ENCODE data around the gene IFIT2.

IFIT2 gene

GRCh38 chr10:89297356-89297755 is 4.5 kb upstream of the IFIT2 start:
- TF ChIP-seq CTCF (IDR thresholded peaks at IDR 0.05; ENCODE audit: insufficient read depth, low read length, missing control alignments), result no peak
- no peak for DNase-seq (ENCODE audit: low read depth, low spot score)
- ChIA-PET POLR2A (no interaction called here), CTCF (no interaction called here)
- no peak overlapping the region for H3K4me3 ChIP-seq (ENCODE audit: low read depth, low read length)

- no peak for TF ChIP-seq CTCF (IDR thresholded peaks at IDR 0.05; ENCODE audit: insufficient read depth, low read length, missing control alignments)
- ChIA-PET POLR2A (no interaction called here), CTCF (no interaction called here)
- H3K4me3 ChIP-seq (ENCODE audit: low read depth, low read length), result no peak overlapping the region
- DNase-seq (ENCODE audit: low read depth, low spot score), result no peak
Measured at GRCh38 chr10:89297791-89298190, 4.1 kb upstream of the IFIT2 start.

GRCh38 chr10:89299031-89299430 is 2.8 kb upstream of the IFIT2 start:
- ChIA-PET CTCF (no interaction called here), POLR2A (no interaction called here)
- no peak for DNase-seq (ENCODE audit: low read depth, low spot score)
- H3K4me3 ChIP-seq (ENCODE audit: low read depth, low read length), result no peak overlapping the region
- no peak for TF ChIP-seq CTCF (IDR thresholded peaks at IDR 0.05; ENCODE audit: insufficient read depth, low read length, missing control alignments)

- H3K4me3 ChIP-seq (ENCODE audit: low read depth, low read length), result peak overlapping the region; percentile 55
- ChIA-PET POLR2A (no interaction called here), CTCF (interaction anchor here (3.1 kb wide), 1 partner anchor 69 kb away, joined by 15 read pairs; no protein-coding TSS in a partner anchor)
- no peak for DNase-seq (ENCODE audit: low read depth, low spot score)
- no peak for TF ChIP-seq CTCF (IDR thresholded peaks at IDR 0.05; ENCODE audit: insufficient read depth, low read length, missing control alignments)
Measured at GRCh38 chr10:89301232-89301631, 614 bp upstream of the IFIT2 start.

- ChIA-PET POLR2A (interaction anchor here (0.9 kb wide), 1 partner anchor 50 kb away, joined by 3 read pairs; no protein-coding TSS in a partner anchor), CTCF (interaction anchor here (3.1 kb wide), 1 partner anchor 67 kb away, joined by 15 read pairs; no protein-coding TSS in a partner anchor)
- TF ChIP-seq CTCF (IDR thresholded peaks at IDR 0.05; ENCODE audit: insufficient read depth, low read length, missing control alignments), result no peak
- no peak for DNase-seq (ENCODE audit: low read depth, low spot score)
- H3K4me3 ChIP-seq (ENCODE audit: low read depth, low read length), result peak overlapping the region; percentile 55; the same call in 1 of the 2 replicates
Measured at GRCh38 chr10:89302625-89303024, 779 bp downstream of the IFIT2 start.

GRCh38 chr10:89303161-89303560 is 1.3 kb downstream of the IFIT2 start:
- TF ChIP-seq CTCF (IDR thresholded peaks at IDR 0.05; ENCODE audit: insufficient read depth, low read length, missing control alignments), result no peak
- ChIA-PET POLR2A (interaction anchor here (1.2 kb wide), 1 partner anchor 24 kb away, joined by 3 read pairs; the partner anchor contains the start of gene IFIT3), CTCF (interaction anchor here (3.1 kb wide), 1 partner anchor 67 kb away, joined by 15 read pairs; no protein-coding TSS in a partner anchor)
- H3K4me3 ChIP-seq (ENCODE audit: low read depth, low read length), result no peak overlapping the region
- no peak for DNase-seq (ENCODE audit: low read depth, low spot score)
